CD14-positive monocyte (primary cell): Measurements from ENCODE around the gene SRSF4. TPM values are rescaled to one million over a fixed set of nuclear protein-coding genes. Genes with fewer than 3 reads are reported as not detected.

Source experiments
- DNase-seq, 3 donors: peaks; one replicate each; pipeline ENCODE4 v3.0.0-alpha.2; 2011 to 2022
- H2AFZ ChIP-seq: 2 replicates; pipeline ENCODE4 v1.6.0; 2012; ENCODE audit warnings: mild to moderate bottlenecking, low read depth, low read length, inconsistent platforms; ENCODE audit not compliant: insufficient read depth, poor library complexity, severe bottlenecking
- H3K27ac ChIP-seq, 2 donors: 1 replicate in 1 of 2; 2 replicates in 1 of 2; pipeline ENCODE4 v1.5.1; 2012 to 2013; ENCODE audit warnings: low read length in 2 of 2, control low read depth in 1 of 2, inconsistent platforms in 1 of 2, low read depth in 1 of 2, mild to moderate bottlenecking in 1 of 2
- H3K27me3 ChIP-seq, 2 donors: one replicate each; pipeline versions ENCODE4 v1.6.0 to v1.6.1; 2011 to 2013; ENCODE audit warnings: low read length in 2 of 2; ENCODE audit not compliant: control insufficient read depth in 2 of 2, insufficient read depth in 2 of 2
- H3K36me3 ChIP-seq, 2 donors: replicated peaks in 1 of 2; 1 replicate in 1 of 2; 2 replicates in 1 of 2; pipeline versions ENCODE4 v1.5.1 to v1.6.1; 2012 to 2013; ENCODE audit warnings: low read length in 2 of 2, control low read depth in 1 of 2, inconsistent platforms in 1 of 2, mild to moderate bottlenecking in 1 of 2; ENCODE audit not compliant: insufficient read depth in 2 of 2, control insufficient read depth in 1 of 2
- H3K4me1 ChIP-seq, 2 donors: 1 replicate in 1 of 2; 2 replicates in 1 of 2; pipeline versions ENCODE4 v1.5.1 to v1.6.1; 2012 to 2013; ENCODE audit warnings: low read length in 2 of 2, control low read depth in 1 of 2, inconsistent platforms in 1 of 2, mild to moderate bottlenecking in 1 of 2, moderate library complexity in 1 of 2; ENCODE audit not compliant: insufficient read depth in 2 of 2, control insufficient read depth in 1 of 2
- H3K4me2 ChIP-seq: replicated peaks from 2 replicates; pipeline ENCODE3; 2012; ENCODE audit warnings: low read length, moderate library complexity, mild to moderate bottlenecking; ENCODE audit not compliant: poor library complexity, severe bottlenecking; ENCODE audit errors: extremely low read depth
- H3K4me3 ChIP-seq, 3 experiments: fragments of 200-600 bp in 1 of 3; sonication (generic) in 1 of 3; replicated peaks in 1 of 3; 1 replicate in 2 of 3; 2 replicates in 1 of 3; pipeline ENCODE4 v1.5.1; 2011 to 2013; ENCODE audit warnings: low read length in 3 of 3, mild to moderate bottlenecking in 3 of 3, control low read depth in 2 of 3, low read depth in 2 of 3, inconsistent platforms in 1 of 3, moderate library complexity in 1 of 3
- H3K79me2 ChIP-seq: 2 replicates; pipeline ENCODE4 v1.6.0; 2012; ENCODE audit warnings: mild to moderate bottlenecking, control low read depth, inconsistent platforms, low read length, moderate library complexity; ENCODE audit not compliant: insufficient read depth
- H3K9ac ChIP-seq: 2 replicates; pipeline ENCODE4 v1.6.0; 2017; ENCODE audit warnings: low read length, mild to moderate bottlenecking; ENCODE audit not compliant: insufficient read depth, poor library complexity, severe bottlenecking
- H3K9me3 ChIP-seq, 2 donors: replicated peaks in 1 of 2; 1 replicate in 1 of 2; 2 replicates in 1 of 2; pipeline versions ENCODE4 v1.5.1 to v1.6.1; 2012 to 2013; ENCODE audit warnings: low read length in 2 of 2, control low read depth in 1 of 2; ENCODE audit not compliant: control insufficient read depth in 1 of 2, insufficient read depth in 1 of 2
- H4K20me1 ChIP-seq: 2 replicates; pipeline ENCODE4 v1.6.0; 2012; ENCODE audit warnings: mild to moderate bottlenecking, low read length, control low read depth, moderate library complexity; ENCODE audit not compliant: insufficient read depth
- H3K27ac Mint-ChIP-seq, 7 donors: one replicate each; pipeline ENCODE4 v1.8.0; 2020; ENCODE audit warnings: mild to moderate bottlenecking in 7 of 7, mixed read lengths in 7 of 7, moderate library complexity in 6 of 7, inconsistent platforms in 2 of 7
- H3K27me3 Mint-ChIP-seq, 3 donors: one replicate each; pipeline ENCODE4 v1.8.0; 2021 to 2022; ENCODE audit warnings: low read depth in 3 of 3, mild to moderate bottlenecking in 3 of 3, mixed read lengths in 3 of 3, moderate library complexity in 3 of 3, inconsistent platforms in 1 of 3
- H3K36me3 Mint-ChIP-seq, 2 donors: one replicate each; pipeline ENCODE4 v1.8.0; 2020; ENCODE audit warnings: mixed read lengths in 2 of 2, inconsistent platforms in 1 of 2, mild to moderate bottlenecking in 1 of 2
- H3K4me1 Mint-ChIP-seq: one replicate; pipeline ENCODE4 v1.8.0; 2020; ENCODE audit warnings: mild to moderate bottlenecking, mixed read lengths
- H3K4me3 Mint-ChIP-seq, 2 donors: one replicate each; pipeline ENCODE4 v1.8.0; 2020; ENCODE audit warnings: mild to moderate bottlenecking in 2 of 2, mixed read lengths in 2 of 2, moderate library complexity in 1 of 2
- H3K9me3 Mint-ChIP-seq, 7 donors: one replicate each; pipeline ENCODE4 v1.8.0; 2020 to 2022; ENCODE audit warnings: mixed read lengths in 7 of 7, mild to moderate bottlenecking in 6 of 7, moderate library complexity in 6 of 7, inconsistent platforms in 2 of 7
- CTCF ChIP-seq: fragments of 200-600 bp; IDR thresholded peaks from one replicate; pipeline ENCODE4 v1.8.0; 2022; ENCODE audit warnings: antibody characterized with exemption, mild to moderate bottlenecking
- WGBS: methylation state at CpG from one replicate; pipeline ENCODE4 v1.1.5; 2013; ENCODE audit warnings: missing lambda C conversion rate; ENCODE audit not compliant: insufficient coverage; 5-methylcytosine and 5-hydroxymethylcytosine counted together
- intact Hi-C, 2 donors: fragments of 100-400 bp; cut with micrococcal nuclease; formaldehyde crosslinking; loops; one replicate each; pipeline versions ENCODE4 v1.15.0 to v1.15.1; 2023
- polyA plus RNA-seq, 3 donors: library from polyadenylated mRNA; depleted of rRNA in 1 of 3; unstranded in 2 of 3; stranded (reverse) in 1 of 3; fragments of 300-500 nt in 2 of 3; fragments of >200 nt in 1 of 3; fragmentation: Illumina TruSeq in 2 of 3; gene quantifications; 1 replicate in 2 of 3; 2 replicates in 1 of 3; pipeline ENCODE4 v1.2.3, GENCODE V29; 2012 to 2021

SRSF4 gene
- polyA plus RNA-seq, 3 donors = 38.4 to 66.8 (median 55.5) TPM

GRCh38 chr1:29136391-29136915, 45.2 kb downstream of the SRSF4 start:
- H3K4me3 ChIP-seq = no peak overlapping the region
- peaks cover 0 to 5% of the 10 kb centered on the region in 2 donors for H3K4me1 ChIP-seq
- Mint-ChIP-seq H3K27me3 (peaks cover 20 to 47% (median 33%) of the 10 kb centered on the region in 3 donors), H3K4me3 (no peak overlapping the region), H3K36me3 (no peaks in the 10 kb centered on the region), H3K9me3 (peaks cover 0 to 16% (median 2%) of the 10 kb centered on the region in 7 donors), H3K27ac (no peak overlapping the region), H3K4me1 (peaks cover 6% of the 10 kb centered on the region)
- no peak overlapping the region for H3K9ac ChIP-seq
- intact Hi-C loops = no loop called here
- H2AFZ ChIP-seq = no peak overlapping the region
- H3K36me3 ChIP-seq = no peaks in the 10 kb centered on the region
- WGBS = 96% methylated on average over 5 of the region's 14 CpGs
- H3K79me2 ChIP-seq = no peaks in the 10 kb centered on the region
- no peak overlapping the region for H3K4me2 ChIP-seq
- H3K27ac ChIP-seq = no peak overlapping the region
- TF ChIP-seq CTCF = no peak
- H3K27me3 ChIP-seq = peaks cover 0 to 3% of the 10 kb centered on the region in 2 donors
- no peaks in the 10 kb centered on the region for H3K9me3 ChIP-seq
- no peaks in the 10 kb centered on the region for H4K20me1 ChIP-seq
- DNase-seq = no peak

GRCh38 chr1:29134695-29135028, 47.0 kb downstream of the SRSF4 start:
- H3K36me3 Mint-ChIP-seq = no peaks in the 10 kb centered on the region
- peak overlapping the region in 1 of 2 donors; percentile 80 for H3K4me3 Mint-ChIP-seq
- peaks cover 20 to 56% (median 33%) of the 10 kb centered on the region in 3 donors for H3K27me3 Mint-ChIP-seq
- intact Hi-C loops = no loop called here
- no peaks in the 10 kb centered on the region for H3K36me3 ChIP-seq
- peaks cover 0 to 11% (median 0%) of the 10 kb centered on the region in 7 donors for H3K9me3 Mint-ChIP-seq
- H3K79me2 ChIP-seq = no peaks in the 10 kb centered on the region
- no peaks in the 10 kb centered on the region for H4K20me1 ChIP-seq
- no peak for TF ChIP-seq CTCF
- H3K4me1 Mint-ChIP-seq = peaks cover 6% of the 10 kb centered on the region
- DNase-seq = no peak
- peak overlapping the region; percentile 29 for H2AFZ ChIP-seq
- peaks cover 0 to 3% of the 10 kb centered on the region in 2 donors for H3K27me3 ChIP-seq
- no peak overlapping the region for H3K27ac Mint-ChIP-seq
- 59% methylated on average over 10 of the region's 10 CpGs for WGBS
- peaks cover 0 to 5% of the 10 kb centered on the region in 2 donors for H3K4me1 ChIP-seq
- H3K4me2 ChIP-seq = peak overlapping the region; percentile 40
- no peak overlapping the region for H3K9ac ChIP-seq
- H3K4me3 ChIP-seq = peak overlapping the region in 1 of 3 experiments; percentile 46
- no peaks in the 10 kb centered on the region for H3K9me3 ChIP-seq
- H3K27ac ChIP-seq = no peak overlapping the region
